ENCODE results near the gene SNX7.

Gene SNX7

DNA sequence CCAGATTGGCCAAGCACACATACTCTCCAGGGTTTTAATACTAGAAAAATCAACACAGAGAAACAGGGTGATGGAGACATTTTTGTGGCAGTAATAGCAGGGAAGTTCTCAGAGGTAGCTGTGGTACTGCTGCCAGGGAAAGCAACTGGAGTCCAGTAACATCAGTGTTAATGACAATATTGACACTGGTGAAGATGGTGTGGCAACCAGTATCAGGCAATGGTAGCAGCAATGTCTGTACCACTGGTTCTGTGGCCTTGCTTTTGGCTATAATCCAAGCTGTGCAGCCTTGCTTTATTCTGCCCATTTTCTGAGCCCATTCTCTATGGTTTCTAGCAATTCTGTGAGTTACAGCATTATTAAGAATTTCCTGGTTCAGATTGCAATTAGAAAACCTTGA is 1.6 kb upstream of the SNX7 start:
- H3K4me3 ChIP-seq (ENCODE audit: low read depth, low read length) = no peak overlapping the region
- TF ChIP-seq, protein P1, sequence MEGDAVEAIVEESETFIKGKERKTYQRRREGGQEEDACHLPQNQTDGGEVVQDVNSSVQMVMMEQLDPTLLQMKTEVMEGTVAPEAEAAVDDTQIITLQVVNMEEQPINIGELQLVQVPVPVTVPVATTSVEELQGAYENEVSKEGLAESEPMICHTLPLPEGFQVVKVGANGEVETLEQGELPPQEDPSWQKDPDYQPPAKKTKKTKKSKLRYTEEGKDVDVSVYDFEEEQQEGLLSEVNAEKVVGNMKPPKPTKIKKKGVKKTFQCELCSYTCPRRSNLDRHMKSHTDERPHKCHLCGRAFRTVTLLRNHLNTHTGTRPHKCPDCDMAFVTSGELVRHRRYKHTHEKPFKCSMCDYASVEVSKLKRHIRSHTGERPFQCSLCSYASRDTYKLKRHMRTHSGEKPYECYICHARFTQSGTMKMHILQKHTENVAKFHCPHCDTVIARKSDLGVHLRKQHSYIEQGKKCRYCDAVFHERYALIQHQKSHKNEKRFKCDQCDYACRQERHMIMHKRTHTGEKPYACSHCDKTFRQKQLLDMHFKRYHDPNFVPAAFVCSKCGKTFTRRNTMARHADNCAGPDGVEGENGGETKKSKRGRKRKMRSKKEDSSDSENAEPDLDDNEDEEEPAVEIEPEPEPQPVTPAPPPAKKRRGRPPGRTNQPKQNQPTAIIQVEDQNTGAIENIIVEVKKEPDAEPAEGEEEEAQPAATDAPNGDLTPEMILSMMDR (IDR thresholded peaks at IDR 0.05; ENCODE audit: control insufficient read depth, extremely low read depth, insufficient read depth) = no peak
- DNase-seq (ENCODE audit: low read depth) = no peak

DNA sequence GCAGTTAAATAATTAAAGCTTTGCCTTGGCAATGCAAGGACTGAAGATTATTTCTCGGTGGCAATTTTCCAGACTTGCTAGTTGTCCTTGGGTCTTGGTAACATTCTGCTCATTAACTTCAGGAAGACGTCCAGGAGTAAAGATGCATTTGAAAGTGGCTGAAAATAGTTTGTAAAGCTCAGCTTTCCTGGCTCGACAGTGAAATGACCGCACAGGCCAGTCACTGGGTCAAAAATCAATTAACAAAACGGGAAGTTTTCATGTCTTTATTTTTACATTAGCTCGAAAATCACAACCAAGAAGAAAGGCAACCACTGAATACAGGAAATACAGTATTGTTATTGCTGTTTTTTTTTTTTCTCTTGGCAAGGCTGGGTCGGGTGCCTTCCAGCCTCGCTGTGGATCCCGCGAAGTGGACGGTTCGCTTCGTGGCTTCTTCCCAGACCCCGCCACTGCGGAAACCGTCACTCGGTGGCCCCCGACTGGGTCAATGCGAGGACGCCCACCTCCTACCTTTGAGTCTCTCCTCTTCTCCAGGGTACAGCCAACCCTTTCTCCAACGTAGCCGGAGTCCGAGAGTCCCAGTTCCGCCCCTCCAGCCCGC is 479 bp upstream of the SNX7 start:
- peak overlapping the region; percentile 69 for H3K4me3 ChIP-seq (ENCODE audit: low read depth, low read length)
- TF ChIP-seq, protein P1 (IDR thresholded peaks at IDR 0.05; ENCODE audit: control insufficient read depth, extremely low read depth, insufficient read depth) = no peak
- no peak for DNase-seq (ENCODE audit: low read depth)

DNA sequence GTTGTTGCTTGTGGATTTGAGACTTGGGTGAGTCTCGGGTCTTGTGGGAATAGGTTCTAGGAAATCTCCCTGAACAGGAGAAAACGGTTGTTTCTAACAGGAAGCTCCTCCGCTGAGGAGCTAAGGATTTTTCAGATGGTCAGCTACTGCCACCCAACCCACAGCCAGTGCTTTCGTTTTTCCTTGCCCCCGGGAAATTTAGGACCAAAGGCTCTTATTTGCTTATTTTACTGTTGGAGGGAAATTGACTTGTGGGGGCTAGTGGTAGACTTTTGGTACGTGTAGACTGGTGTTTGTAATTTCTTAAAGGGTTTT is 792 bp downstream of the SNX7 start:
- peak overlapping the region; percentile 69 for H3K4me3 ChIP-seq (ENCODE audit: low read depth, low read length)
- TF ChIP-seq, protein P1 (IDR thresholded peaks at IDR 0.05; ENCODE audit: control insufficient read depth, extremely low read depth, insufficient read depth) = no peak
- DNase-seq (ENCODE audit: low read depth) = no peak

DNA sequence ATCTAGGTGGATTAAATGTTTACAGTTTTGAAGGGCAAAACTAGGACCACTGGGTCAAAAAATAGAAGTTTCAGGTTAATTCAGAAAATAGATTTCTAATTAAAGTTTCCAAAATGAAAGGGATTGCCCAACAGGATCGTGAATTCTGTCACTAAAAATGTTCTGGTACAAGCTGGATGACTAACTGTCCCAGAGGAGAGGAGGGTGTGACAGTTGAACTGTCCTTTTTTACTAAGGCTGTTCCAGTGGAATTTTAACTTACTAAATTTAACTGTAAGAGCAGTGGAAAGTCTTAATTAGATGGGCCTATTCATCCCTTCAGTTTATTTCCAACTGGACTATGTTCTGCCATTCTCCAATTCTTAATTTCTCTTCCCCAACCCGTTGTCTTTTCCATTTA is 7.2 kb downstream of the SNX7 start:
- H3K4me3 ChIP-seq (ENCODE audit: low read depth, low read length) = no peak overlapping the region
- TF ChIP-seq, protein P1 (IDR thresholded peaks at IDR 0.05; ENCODE audit: control insufficient read depth, extremely low read depth, insufficient read depth) = no peak
- DNase-seq (ENCODE audit: low read depth) = no peak

DNA sequence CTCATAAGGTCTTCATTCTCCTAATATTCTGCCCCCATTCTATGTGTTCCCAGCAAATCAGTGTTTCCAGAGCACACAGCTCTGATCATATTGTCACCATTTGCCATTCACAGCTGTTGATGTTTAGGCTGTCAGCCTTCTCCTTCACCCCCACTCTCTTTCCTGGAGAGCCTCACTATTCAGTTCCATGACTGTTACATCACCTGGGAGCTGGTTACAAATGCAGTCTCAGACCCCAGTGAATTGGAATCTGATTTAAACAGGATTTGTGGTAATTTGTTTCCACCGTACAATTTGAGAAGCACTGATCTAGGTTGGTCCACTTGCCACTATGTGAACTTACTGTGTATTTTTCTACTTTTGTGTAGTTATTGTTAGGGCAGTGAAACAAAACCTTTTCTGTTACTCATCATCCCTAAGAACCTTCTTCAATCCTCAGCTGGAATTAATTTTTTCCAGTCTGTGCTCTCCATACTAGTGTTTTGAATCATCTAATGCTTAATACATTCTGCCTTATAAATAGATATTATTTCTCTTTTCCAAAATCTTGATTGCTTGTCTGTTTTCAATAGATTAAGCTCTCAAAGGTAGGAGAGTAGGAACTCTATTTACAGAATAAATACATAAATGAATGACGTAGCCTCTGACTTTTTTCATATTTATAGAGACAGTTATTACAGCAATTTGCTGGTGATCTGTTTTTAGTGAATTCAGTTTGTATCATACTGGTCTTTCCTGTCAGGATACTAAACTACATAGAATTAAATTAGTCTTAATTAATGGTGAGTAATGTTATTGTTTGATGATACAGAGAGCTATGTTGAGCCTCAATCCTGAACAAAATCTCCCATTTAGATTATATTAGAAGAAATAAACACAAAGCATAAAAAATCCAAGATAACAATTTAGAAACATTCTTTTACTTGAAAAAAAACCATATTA is 8.1 kb downstream of the SNX7 start:
- no peak overlapping the region for H3K4me3 ChIP-seq (ENCODE audit: low read depth, low read length)
- TF ChIP-seq, protein P1 (IDR thresholded peaks at IDR 0.05; ENCODE audit: control insufficient read depth, extremely low read depth, insufficient read depth) = no peak
- DNase-seq (ENCODE audit: low read depth) = no peak

DNA sequence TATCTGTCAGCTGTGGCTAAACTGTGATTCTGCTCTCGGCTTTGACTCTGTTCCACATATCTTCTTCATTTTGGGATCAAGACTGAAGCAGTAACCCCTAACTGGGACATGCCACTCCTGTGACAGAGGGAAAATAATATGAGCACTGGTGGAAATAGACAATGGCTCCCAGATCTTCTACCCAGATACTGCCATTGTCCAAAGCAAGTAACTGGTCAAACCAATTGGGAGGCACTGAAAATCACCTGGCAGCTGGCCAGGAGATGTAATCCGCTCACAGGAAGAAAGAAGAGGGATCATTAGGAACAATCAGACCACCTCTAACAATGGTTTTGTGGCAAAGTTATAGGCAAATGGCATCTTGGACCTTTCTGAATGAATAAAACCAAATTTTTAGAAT is 10.7 kb downstream of the SNX7 start:
- no peak overlapping the region for H3K4me3 ChIP-seq (ENCODE audit: low read depth, low read length)
- TF ChIP-seq, protein P1 (IDR thresholded peaks at IDR 0.05; ENCODE audit: control insufficient read depth, extremely low read depth, insufficient read depth) = no peak
- no peak for DNase-seq (ENCODE audit: low read depth)
